AG04449 (cell line): ENCODE measurements around the gene CDC20B.
"Not testable (repeated sequence)": the region's sequence is repeated elsewhere in the genome, so short reads cannot be mapped to it uniquely, and the experiment has no call there.

Experiments
- CTCF ChIA-PET: fragments of 350-600 bp; formaldehyde crosslinking; extraction: SDS; loops from one replicate; lab custom pipeline; 2021; ENCODE audit warnings: antibody characterized with exemption; lab: Yijun Ruan, JAX
- POLR2A ChIA-PET: fragments of 400-600, 350-600 bp; formaldehyde crosslinking; extraction: SDS; loops from one replicate; lab custom pipeline; 2020; ENCODE audit warnings: antibody characterized with exemption, inconsistent platforms; lab: Yijun Ruan, JAX
- DNase-seq: peaks from one replicate; pipeline ENCODE4 v3.0.0-alpha.2; 2010; ENCODE audit warnings: low read depth, low spot score
- H3K4me3 ChIP-seq: 2 replicates; pipeline ENCODE4 v1.5.1; 2011; ENCODE audit warnings: low read depth, mild to moderate bottlenecking, control low read depth, low read length
- CTCF ChIP-seq: IDR thresholded peaks from one replicate; pipeline ENCODE4 v1.5.1; 2011; ENCODE audit warnings: mild to moderate bottlenecking, moderate library complexity, low read length, control low read depth, inconsistent platforms; ENCODE audit not compliant: insufficient read depth; ENCODE audit errors: missing control alignments

Gene CDC20B

GRCh38 chr5:55114061-55114460, 58.9 kb downstream of the CDC20B start:
- ChIA-PET CTCF (interaction anchor here (1.2 kb wide), 1 partner anchor 170 kb away, joined by 3 read pairs; no protein-coding TSS in a partner anchor), POLR2A (no interaction called here)
- no peak overlapping the region for H3K4me3 ChIP-seq
- TF ChIP-seq CTCF: no peak
- DNase-seq: no peak

GRCh38 chr5:55113327-55113726, 59.6 kb downstream of the CDC20B start:
- no peak for DNase-seq
- H3K4me3 ChIP-seq: no peak overlapping the region
- CTCF ChIA-PET: interaction anchor here (1.2 kb wide), 1 partner anchor 169 kb away, joined by 3 read pairs; no protein-coding TSS in a partner anchor
- no peak for TF ChIP-seq CTCF
- POLR2A ChIA-PET: no interaction called here

GRCh38 chr5:55110217-55110616, 62.8 kb downstream of the CDC20B start:
- ChIA-PET CTCF (no interaction called here), POLR2A (no interaction called here)
- TF ChIP-seq CTCF: no peak

GRCh38 chr5:55108661-55109060, 64.3 kb downstream of the CDC20B start:
- CTCF ChIA-PET: interaction anchor here (1.3 to 1.9 kb wide), 3 partner anchors 37 to 204 kb away, joined by 4 to 9 read pairs (median 4); no protein-coding TSS in a partner anchor

More at GRCh38 chr5:55110217-55110616, 62.8 kb downstream of the CDC20B start:
- no peak for DNase-seq
- no peak overlapping the region for H3K4me3 ChIP-seq

GRCh38 chr5:55105976-55106375, 67.0 kb downstream of the CDC20B start:
- H3K4me3 ChIP-seq, POLR2A ChIA-PET, DNase-seq: not testable (repeated sequence)
- CTCF ChIA-PET: interaction anchor here (1.0 to 2.2 kb wide), 2 partner anchors 40 to 162 kb away, joined by 3 to 7 read pairs; no protein-coding TSS in a partner anchor

More at GRCh38 chr5:55108661-55109060, 64.3 kb downstream of the CDC20B start:
- no peak for DNase-seq
- TF ChIP-seq CTCF: no peak
- POLR2A ChIA-PET: no interaction called here
- no peak overlapping the region for H3K4me3 ChIP-seq

- ChIA-PET CTCF (interaction anchor here (1.3 to 2.2 kb wide), 3 partner anchors 13 to 161 kb away, joined by 4 to 7 read pairs (median 5); no protein-coding TSS in a partner anchor), POLR2A (no interaction called here)
- no peak for DNase-seq
- no peak overlapping the region for H3K4me3 ChIP-seq
- TF ChIP-seq CTCF: no peak
Observed at GRCh38 chr5:55104946-55105701, 67.9 kb downstream of the CDC20B start.
